Breast epithelium (tissue), 3 donors: ENCODE measurements around the gene TNS1.

Source experiments
- CTCF ChIP-seq, 3 donors: fragments of 450-650 bp; IDR thresholded peaks; one replicate each; pipeline ENCODE4 v1.5.1; 2016 to 2017; ENCODE audit warnings: antibody characterized with exemption in 3 of 3, mild to moderate bottlenecking in 3 of 3, moderate library complexity in 3 of 3
- POLR2AphosphoS5 ChIP-seq, 3 donors: sonication (generic); formaldehyde crosslinking; IDR thresholded peaks; one replicate each; pipeline ENCODE4 v1.6.1; 2017; ENCODE audit warnings: antibody characterized with exemption in 3 of 3

DNA sequence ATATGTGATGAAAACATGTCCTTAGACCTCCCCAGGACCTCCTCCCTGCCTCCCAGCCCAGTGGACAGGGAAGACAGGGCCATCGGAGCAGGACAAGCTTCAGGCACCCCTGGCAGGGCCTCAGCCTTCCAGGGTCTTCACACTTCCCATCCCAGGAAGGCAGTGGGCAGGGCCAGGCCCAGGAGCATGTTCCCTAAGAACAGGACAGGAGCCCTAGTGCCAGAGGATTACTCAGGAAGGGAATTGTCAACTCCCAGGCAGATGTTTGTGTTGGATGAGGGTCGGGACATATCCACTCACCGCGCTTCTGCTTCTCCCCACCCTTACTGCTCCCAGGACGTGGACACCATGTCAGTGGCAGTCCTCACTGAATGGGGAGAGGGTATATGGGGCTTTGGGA lies 138.9 kb downstream of the TNS1 start:
- TF ChIP-seq CTCF (IDR thresholded peaks at IDR 0.05) (no peak), POLR2AphosphoS5 (IDR thresholded peaks at IDR 0.05) (no peak)
